KMS-11 (cell line): ENCODE data around the gene MTPN.

Experiments used
- H2AFZ ChIP-seq: fragments of 200-600 bp; sonication (generic); 2 replicates; pipeline ENCODE4 v1.6.1; 2016; ENCODE audit warnings: antibody characterized with exemption, mixed run types, low read depth
- H3K27ac ChIP-seq: fragments of 200-600 bp; sonication (generic); 2 replicates; pipeline ENCODE4 v1.6.1; 2016; ENCODE audit warnings: mild to moderate bottlenecking, mixed run types
- H3K27me3 ChIP-seq: fragments of 200-600 bp; sonication (generic); 2 replicates; pipeline ENCODE4 v1.6.1; 2017; ENCODE audit warnings: mild to moderate bottlenecking, low read depth, mixed run types, moderate library complexity; ENCODE audit not compliant: insufficient read depth
- H3K36me3 ChIP-seq: fragments of 200-600 bp; sonication (generic); 2 replicates; pipeline ENCODE4 v1.6.1; 2017; ENCODE audit warnings: mild to moderate bottlenecking, mixed run types; ENCODE audit not compliant: insufficient read depth
- H3K4me1 ChIP-seq: fragments of 200-600 bp; sonication (generic); 2 replicates; pipeline ENCODE4 v1.6.1; 2016; ENCODE audit warnings: mild to moderate bottlenecking, low read depth, mixed run types; ENCODE audit not compliant: poor library complexity, severe bottlenecking
- H3K4me2 ChIP-seq: fragments of 200-600 bp; sonication (generic); 2 replicates; pipeline ENCODE4 v1.7.0; 2016; ENCODE audit warnings: mild to moderate bottlenecking, mixed run types
- H3K4me3 ChIP-seq: fragments of 200-600 bp; sonication (generic); IDR thresholded peaks from 2 replicates; pipeline ENCODE4 v1.6.1; 2017; ENCODE audit warnings: low read depth, low read length, mixed read lengths; ENCODE audit not compliant: insufficient read depth
- H3K79me2 ChIP-seq: fragments of 200-600 bp; sonication (generic); 2 replicates; pipeline ENCODE4 v1.6.1; 2016; ENCODE audit warnings: low read depth, mixed run types; ENCODE audit not compliant: insufficient read depth
- H3K9ac ChIP-seq: fragments of 200-600 bp; sonication (generic); 2 replicates; pipeline ENCODE4 v1.6.1; 2016; ENCODE audit warnings: mild to moderate bottlenecking, mixed run types
- H4K20me1 ChIP-seq: fragments of 200-600 bp; sonication (generic); 2 replicates; pipeline ENCODE4 v1.6.1; 2016; ENCODE audit warnings: mild to moderate bottlenecking, mixed run types; ENCODE audit not compliant: insufficient read depth
- CTCF ChIP-seq: fragments of 200-600 bp; sonication (generic); conservative IDR thresholded peaks from 2 replicates; pipeline ENCODE4 v1.6.1; 2017; ENCODE audit warnings: low read depth, mild to moderate bottlenecking, antibody characterized with exemption, low read length, moderate library complexity, mixed read lengths

The MTPN gene

GRCh38 chr7:135950429-135950828, 26.7 kb downstream of the MTPN start:
- Histone ChIP-seq H3K4me1 (peaks cover 3% of the 10 kb centered on the region), H3K4me3 (no peak overlapping the region), H3K27me3 (no peaks in the 10 kb centered on the region), H3K4me2 (no peak overlapping the region), H3K79me2 (peaks cover 43% of the 10 kb centered on the region; the same call in 1 of the 2 replicates), H4K20me1 (no peaks in the 10 kb centered on the region), H2AFZ (no peak overlapping the region), H3K9ac (no peak overlapping the region), H3K36me3 (no peaks in the 10 kb centered on the region), H3K27ac (no peak overlapping the region)
- TF ChIP-seq CTCF = no peak

- no peaks in the 10 kb centered on the region for H3K36me3 ChIP-seq
- H3K4me1 ChIP-seq = peaks cover 27% of the 10 kb centered on the region
- H3K4me2 ChIP-seq = no peak overlapping the region
- H3K27me3 ChIP-seq = no peaks in the 10 kb centered on the region
- no peak overlapping the region for H3K4me3 ChIP-seq
- no peak overlapping the region for H2AFZ ChIP-seq
- H3K79me2 ChIP-seq = peaks cover 29% of the 10 kb centered on the region; the same call in 1 of the 2 replicates
- H4K20me1 ChIP-seq = no peaks in the 10 kb centered on the region
- TF ChIP-seq CTCF = no peak
- H3K9ac ChIP-seq = no peak overlapping the region
- no peak overlapping the region for H3K27ac ChIP-seq
Observed at GRCh38 chr7:135946289-135947055, 30.7 kb downstream of the MTPN start.

GRCh38 chr7:135944753-135945152, 32.4 kb downstream of the MTPN start:
- Histone ChIP-seq H3K4me1 (peaks cover 43% of the 10 kb centered on the region), H3K4me2 (no peak overlapping the region), H3K4me3 (no peak overlapping the region), H3K9ac (no peak overlapping the region), H3K27ac (no peak overlapping the region), H3K36me3 (no peaks in the 10 kb centered on the region), H3K27me3 (no peaks in the 10 kb centered on the region), H2AFZ (no peak overlapping the region), H3K79me2 (peaks cover 46% of the 10 kb centered on the region; the same call in 1 of the 2 replicates), H4K20me1 (no peaks in the 10 kb centered on the region)
- no peak for TF ChIP-seq CTCF

GRCh38 chr7:135943134-135943879, 33.9 kb downstream of the MTPN start:
- TF ChIP-seq CTCF = no peak
- peak overlapping the region; percentile 47 for H3K4me2 ChIP-seq
- H3K4me3 ChIP-seq = no peak overlapping the region
- no peaks in the 10 kb centered on the region for H4K20me1 ChIP-seq
- H3K27ac ChIP-seq = no peak overlapping the region; the same call in 1 of the 2 replicates
- H3K9ac ChIP-seq = no peak overlapping the region
- H3K36me3 ChIP-seq = no peaks in the 10 kb centered on the region
- H3K79me2 ChIP-seq = peaks cover 50% of the 10 kb centered on the region; the same call in 1 of the 2 replicates
- H3K4me1 ChIP-seq = peaks cover 45% of the 10 kb centered on the region
- H2AFZ ChIP-seq = no peak overlapping the region
- H3K27me3 ChIP-seq = no peaks in the 10 kb centered on the region
